ENCODE results near the gene FBXL5.

DNA sequence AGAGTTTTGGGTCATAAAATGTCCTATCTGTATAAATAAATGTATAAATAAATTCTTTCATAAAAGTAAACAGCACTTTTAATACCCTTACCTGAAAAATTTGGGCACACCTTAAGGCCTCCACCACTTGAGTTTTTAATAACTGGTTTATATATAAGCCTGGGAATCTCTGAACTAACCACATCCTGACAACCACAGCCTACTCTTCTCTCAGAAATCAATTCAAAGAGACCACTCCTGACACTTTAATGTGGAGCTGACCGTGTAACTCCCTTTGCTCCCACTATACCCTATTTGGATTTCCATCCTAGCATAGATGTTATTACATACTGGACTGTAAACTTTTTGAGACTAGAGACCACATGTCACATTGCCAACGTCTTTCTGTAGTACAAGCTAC, 3.5 kb downstream of the FBXL5 start:
- TF ChIP-seq, protein P1, sequence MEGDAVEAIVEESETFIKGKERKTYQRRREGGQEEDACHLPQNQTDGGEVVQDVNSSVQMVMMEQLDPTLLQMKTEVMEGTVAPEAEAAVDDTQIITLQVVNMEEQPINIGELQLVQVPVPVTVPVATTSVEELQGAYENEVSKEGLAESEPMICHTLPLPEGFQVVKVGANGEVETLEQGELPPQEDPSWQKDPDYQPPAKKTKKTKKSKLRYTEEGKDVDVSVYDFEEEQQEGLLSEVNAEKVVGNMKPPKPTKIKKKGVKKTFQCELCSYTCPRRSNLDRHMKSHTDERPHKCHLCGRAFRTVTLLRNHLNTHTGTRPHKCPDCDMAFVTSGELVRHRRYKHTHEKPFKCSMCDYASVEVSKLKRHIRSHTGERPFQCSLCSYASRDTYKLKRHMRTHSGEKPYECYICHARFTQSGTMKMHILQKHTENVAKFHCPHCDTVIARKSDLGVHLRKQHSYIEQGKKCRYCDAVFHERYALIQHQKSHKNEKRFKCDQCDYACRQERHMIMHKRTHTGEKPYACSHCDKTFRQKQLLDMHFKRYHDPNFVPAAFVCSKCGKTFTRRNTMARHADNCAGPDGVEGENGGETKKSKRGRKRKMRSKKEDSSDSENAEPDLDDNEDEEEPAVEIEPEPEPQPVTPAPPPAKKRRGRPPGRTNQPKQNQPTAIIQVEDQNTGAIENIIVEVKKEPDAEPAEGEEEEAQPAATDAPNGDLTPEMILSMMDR (IDR thresholded peaks at IDR 0.05; ENCODE audit: insufficient read depth, low read length, poor library complexity, severe bottlenecking): no peak
- TF ChIP-seq EZH2phosphoT487 (conservative IDR thresholded peaks at IDR 0.05; ENCODE audit: low read length): no peak
